ENCODE results near the gene GBA2. TPM values are rescaled to one million over a fixed set of nuclear protein-coding genes. Genes with fewer than 3 reads are reported as not detected.

GBA2 gene
- total RNA-seq, 4 donors from 2014 or later, result 71.4 to 111 (median 101) TPM

DNA sequence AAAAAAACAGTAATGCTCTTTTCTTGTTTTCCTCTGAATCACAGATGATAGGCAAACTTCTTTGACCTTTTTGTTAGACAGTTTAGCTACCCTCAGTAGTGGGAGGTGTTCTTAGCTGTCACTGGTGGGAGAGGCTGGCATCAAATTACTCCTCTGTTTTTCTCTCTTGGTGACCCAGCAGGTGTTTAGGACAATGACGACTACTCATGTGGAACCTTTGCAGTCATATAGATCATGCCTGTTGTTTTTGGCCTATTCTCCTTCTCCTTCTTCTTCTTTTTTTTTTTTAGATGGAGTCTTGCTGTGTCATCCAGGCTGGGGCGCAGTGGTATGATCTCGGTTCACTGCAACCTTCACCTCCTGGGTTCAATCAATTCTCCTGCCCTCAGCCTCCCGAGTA is 27.0 kb upstream of the GBA2 start:
- 68 to 74% methylated on average over 4 of the region's 4 CpGs for WGBS, 2 donors
- no peaks in the 10 kb centered on the region for H3K36me3 ChIP-seq
- no peak for DNase-seq
- no peaks in the 10 kb centered on the region for H3K9me3 ChIP-seq
- H3K4me3 ChIP-seq (replicated peaks in 1 of 3), result no peak overlapping the region
- H3K4me1 ChIP-seq, result peaks cover 10 to 11% of the 10 kb centered on the region in 2 donors
- no peaks in the 10 kb centered on the region for H3K27me3 ChIP-seq
- no peak for TF ChIP-seq CTCF (IDR thresholded peaks at IDR 0.05)
- no peak for TF ChIP-seq POLR2A (IDR thresholded peaks at IDR 0.05)
- intact Hi-C loops (cut with DNase I), result no loop called here
- peak overlapping the region in 1 of 3 donors; percentile 32 for H3K27ac ChIP-seq

DNA sequence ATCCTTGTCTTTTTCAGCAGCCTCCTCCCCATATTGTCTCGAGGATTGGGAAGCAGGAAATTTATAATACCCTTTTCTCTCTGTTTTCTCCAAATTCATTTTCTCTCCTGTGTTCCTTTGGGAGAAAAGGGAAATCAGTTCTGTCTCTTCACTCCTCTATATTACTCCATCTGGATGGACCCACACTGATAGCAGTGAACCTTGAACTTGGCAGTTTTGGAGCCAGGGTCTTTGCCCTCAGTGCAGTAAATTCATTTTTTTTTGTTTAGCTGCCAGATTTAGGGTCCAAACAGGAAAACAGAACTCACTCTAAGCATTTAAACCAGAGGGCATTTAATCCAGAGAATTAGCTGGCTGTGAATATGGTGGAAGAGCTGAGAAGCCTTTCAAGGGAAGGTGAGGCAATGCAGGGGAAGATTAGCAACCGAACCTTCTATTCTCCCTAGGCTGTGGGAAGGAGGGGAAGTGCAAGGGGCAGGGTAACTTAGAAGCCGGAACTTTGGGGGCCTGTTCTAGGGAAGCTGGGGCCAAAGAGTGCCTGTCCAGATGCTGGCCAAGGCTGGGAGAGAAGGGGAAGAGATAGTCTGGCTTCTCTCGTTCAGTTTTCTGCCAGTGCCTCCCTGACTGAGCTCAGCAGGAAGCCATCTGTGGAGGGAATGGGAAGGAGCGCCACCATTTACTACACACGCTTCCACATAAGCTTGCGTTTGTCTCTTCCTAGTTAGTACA is 26.0 kb upstream of the GBA2 start:
- H3K9me3 ChIP-seq, result no peaks in the 10 kb centered on the region
- TF ChIP-seq POLR2A (IDR thresholded peaks at IDR 0.05) (no peak), CTCF (IDR thresholded peaks at IDR 0.05) (no peak)
- intact Hi-C loops (cut with DNase I), result no loop called here
- DNase-seq, result no peak
- peak overlapping the region in 1 of 3 donors; percentile 32 for H3K27ac ChIP-seq
- no peak overlapping the region for H3K4me3 ChIP-seq (replicated peaks in 1 of 3)
- no peaks in the 10 kb centered on the region for H3K27me3 ChIP-seq
- H3K36me3 ChIP-seq, result no peaks in the 10 kb centered on the region
- 68 to 73% methylated on average over 7 of the region's 7 CpGs for WGBS, 2 donors
- peaks cover 18% of the 10 kb centered on the region in 2 donors for H3K4me1 ChIP-seq

- no peaks in the 10 kb centered on the region for H3K9me3 ChIP-seq
- intact Hi-C loops (cut with DNase I), result no loop called here
- peak overlapping the region in 1 of 3 donors; percentile 3 for H3K27ac ChIP-seq
- no peaks in the 10 kb centered on the region for H3K36me3 ChIP-seq
- no peak overlapping the region for H3K4me3 ChIP-seq (replicated peaks in 1 of 3)
- H3K27me3 ChIP-seq, result no peaks in the 10 kb centered on the region
- TF ChIP-seq CTCF (IDR thresholded peaks at IDR 0.05), result no peak
- TF ChIP-seq POLR2A (IDR thresholded peaks at IDR 0.05), result no peak
- DNase-seq, result no peak
- WGBS, 2 donors, result 90 to 91% methylated on average over 3 of the region's 3 CpGs
- H3K4me1 ChIP-seq, result peaks cover 18% of the 10 kb centered on the region in 2 donors
Measured at GRCh38 chr9:35771943-35772342, 22.9 kb upstream of the GBA2 start.

GRCh38 chr9:35771534-35771933 is 22.5 kb upstream of the GBA2 start:
- no peak for DNase-seq
- 41 to 48% methylated on average over 1 of the region's 1 CpG for WGBS, 2 donors
- Histone ChIP-seq H3K27me3 (no peaks in the 10 kb centered on the region), H3K9me3 (no peaks in the 10 kb centered on the region), H3K36me3 (no peaks in the 10 kb centered on the region), H3K4me1 (peaks cover 18% of the 10 kb centered on the region in 2 donors), H3K4me3 (replicated peaks in 1 of 3) (no peak overlapping the region), H3K27ac (peak overlapping the region in 2 of 3 donors; percentile 3 to 27)
- TF ChIP-seq POLR2A (IDR thresholded peaks at IDR 0.05) (no peak), CTCF (IDR thresholded peaks at IDR 0.05) (no peak)
- intact Hi-C loops (cut with DNase I), result no loop called here

DNA sequence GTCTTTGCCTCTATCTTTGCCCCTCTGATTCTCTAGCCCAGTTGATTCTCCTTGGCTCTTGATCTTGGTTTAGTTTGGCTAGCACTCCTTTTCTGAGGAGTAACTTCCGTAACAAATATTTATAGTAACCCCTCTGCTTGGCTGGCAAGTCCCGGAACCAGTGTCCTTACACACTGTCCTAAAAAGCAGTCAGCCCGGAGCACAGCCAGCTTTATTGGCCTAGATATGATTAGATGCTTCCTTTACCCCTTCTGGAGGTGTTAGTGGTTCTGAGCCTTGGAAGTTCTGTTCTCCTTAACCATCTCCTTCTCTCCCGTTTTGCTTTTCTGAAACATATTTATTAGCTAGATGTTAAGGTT is 22.0 kb upstream of the GBA2 start:
- TF ChIP-seq CTCF (IDR thresholded peaks at IDR 0.05) (no peak), POLR2A (IDR thresholded peaks at IDR 0.05) (no peak)
- DNase-seq, result peak in 1 of 2 donors; percentile 20
- Histone ChIP-seq H3K36me3 (no peaks in the 10 kb centered on the region), H3K9me3 (no peaks in the 10 kb centered on the region), H3K27me3 (no peaks in the 10 kb centered on the region), H3K27ac (peak overlapping the region in 2 of 3 donors; percentile 3 to 27), H3K4me3 (replicated peaks in 1 of 3) (no peak overlapping the region), H3K4me1 (peaks cover 18% of the 10 kb centered on the region in 2 donors)
- intact Hi-C loops (cut with DNase I), result no loop called here
- WGBS, 2 donors, result 17 to 28% methylated on average over 4 of the region's 4 CpGs

Measured in thyroid gland (tissue), 4 donors.